ENCODE results near the gene CORO6.

CORO6 gene

DNA sequence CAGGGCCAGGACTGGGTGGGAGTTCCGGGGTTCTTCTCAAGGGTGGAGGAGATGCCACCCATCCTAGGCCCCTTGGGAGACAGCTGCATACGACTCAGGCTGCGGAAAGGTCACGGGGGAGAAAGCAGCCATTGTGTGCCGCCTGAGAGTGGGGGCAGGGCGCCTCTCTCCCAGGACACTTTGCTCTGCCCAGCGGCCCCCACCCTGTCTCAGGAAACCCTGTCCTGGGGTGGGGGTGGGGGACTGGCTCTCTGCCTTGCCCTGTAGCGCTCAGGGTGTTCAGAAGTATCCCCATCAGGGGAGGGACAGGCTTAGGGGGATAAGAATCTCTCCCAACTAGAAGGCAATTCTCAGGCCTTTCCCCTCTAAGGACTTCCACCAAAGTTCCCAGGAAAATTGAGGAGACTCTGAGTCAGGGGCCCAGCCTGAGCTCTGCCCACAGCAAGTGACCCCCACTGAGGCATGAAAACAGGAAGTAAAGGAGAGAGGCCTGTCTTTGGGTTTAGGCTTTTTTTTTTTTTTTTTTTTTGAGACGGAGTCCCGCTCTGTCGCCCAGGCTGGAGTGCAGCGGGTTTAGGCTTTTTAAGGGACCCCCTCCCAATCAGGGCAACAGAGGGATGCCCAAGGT is 38.1 kb downstream of the CORO6 start:
- no peak overlapping the region for H3K4me3 ChIP-seq (replicated peaks; ENCODE audit: low read depth, low read length)
- no peaks in the 10 kb centered on the region for H3K27me3 ChIP-seq (replicated peaks; ENCODE audit: control insufficient read depth, insufficient read depth, low read length)
- TF ChIP-seq, protein P1, sequence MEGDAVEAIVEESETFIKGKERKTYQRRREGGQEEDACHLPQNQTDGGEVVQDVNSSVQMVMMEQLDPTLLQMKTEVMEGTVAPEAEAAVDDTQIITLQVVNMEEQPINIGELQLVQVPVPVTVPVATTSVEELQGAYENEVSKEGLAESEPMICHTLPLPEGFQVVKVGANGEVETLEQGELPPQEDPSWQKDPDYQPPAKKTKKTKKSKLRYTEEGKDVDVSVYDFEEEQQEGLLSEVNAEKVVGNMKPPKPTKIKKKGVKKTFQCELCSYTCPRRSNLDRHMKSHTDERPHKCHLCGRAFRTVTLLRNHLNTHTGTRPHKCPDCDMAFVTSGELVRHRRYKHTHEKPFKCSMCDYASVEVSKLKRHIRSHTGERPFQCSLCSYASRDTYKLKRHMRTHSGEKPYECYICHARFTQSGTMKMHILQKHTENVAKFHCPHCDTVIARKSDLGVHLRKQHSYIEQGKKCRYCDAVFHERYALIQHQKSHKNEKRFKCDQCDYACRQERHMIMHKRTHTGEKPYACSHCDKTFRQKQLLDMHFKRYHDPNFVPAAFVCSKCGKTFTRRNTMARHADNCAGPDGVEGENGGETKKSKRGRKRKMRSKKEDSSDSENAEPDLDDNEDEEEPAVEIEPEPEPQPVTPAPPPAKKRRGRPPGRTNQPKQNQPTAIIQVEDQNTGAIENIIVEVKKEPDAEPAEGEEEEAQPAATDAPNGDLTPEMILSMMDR (IDR thresholded peaks at IDR 0.05; ENCODE audit: insufficient read depth, low read length, poor library complexity, severe bottlenecking): no peak
- no peak for DNase-seq (ENCODE audit: extremely low read depth, insufficient read length)
- peaks cover 15% of the 10 kb centered on the region for H3K36me3 ChIP-seq (ENCODE audit: control insufficient read depth, insufficient read depth, low read length)

DNA sequence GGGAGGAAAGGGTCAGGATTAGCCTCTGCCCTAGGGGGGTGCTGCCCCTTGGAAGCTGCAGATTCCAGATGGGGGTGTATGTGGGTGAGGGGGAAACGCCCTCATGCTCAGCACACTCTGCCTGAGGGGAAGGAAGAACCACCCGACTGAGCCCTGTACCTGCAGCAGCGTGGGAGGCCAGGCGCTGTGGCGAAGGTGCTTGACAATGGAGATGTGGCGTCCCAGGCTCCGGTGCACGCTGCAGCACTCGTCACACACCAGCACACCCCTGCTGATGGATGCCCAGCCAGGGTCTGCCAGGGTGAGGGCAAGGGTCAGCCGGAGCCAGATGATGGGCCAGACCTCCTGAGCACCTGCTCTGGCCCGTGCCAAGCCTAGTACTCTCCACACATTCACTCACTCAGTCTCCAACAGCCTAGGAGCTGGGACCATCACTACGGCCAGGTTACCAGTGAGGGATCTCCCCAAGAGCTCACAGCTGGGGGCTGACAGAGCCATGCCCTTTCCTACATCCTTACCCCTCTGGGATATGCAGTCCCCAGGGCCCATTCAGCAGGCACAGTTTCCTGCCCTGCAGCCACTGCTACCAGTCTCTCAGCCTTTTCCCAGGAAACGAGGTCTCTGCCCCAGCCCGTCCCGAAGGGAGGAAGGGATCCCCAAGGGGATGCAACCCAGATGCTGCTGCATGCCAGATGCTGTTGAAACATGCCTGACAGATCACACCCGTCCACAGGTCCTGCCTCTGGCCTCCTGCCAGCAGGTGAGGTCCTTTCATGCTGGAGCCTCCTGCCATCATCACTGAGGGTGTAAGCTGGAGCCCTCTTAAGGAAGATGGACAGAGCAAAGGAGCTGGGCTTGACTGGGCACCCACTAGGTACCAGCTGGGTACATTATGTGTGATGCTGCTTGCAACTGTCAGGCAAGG is 39.1 kb downstream of the CORO6 start:
- Histone ChIP-seq H3K4me3 (replicated peaks; ENCODE audit: low read depth, low read length) (no peak overlapping the region), H3K27me3 (replicated peaks; ENCODE audit: control insufficient read depth, insufficient read depth, low read length) (no peaks in the 10 kb centered on the region), H3K36me3 (ENCODE audit: control insufficient read depth, insufficient read depth, low read length) (peaks cover 15% of the 10 kb centered on the region)
- TF ChIP-seq, protein P1 (IDR thresholded peaks at IDR 0.05; ENCODE audit: insufficient read depth, low read length, poor library complexity, severe bottlenecking): no peak
- DNase-seq (ENCODE audit: extremely low read depth, insufficient read length): no peak

DNA sequence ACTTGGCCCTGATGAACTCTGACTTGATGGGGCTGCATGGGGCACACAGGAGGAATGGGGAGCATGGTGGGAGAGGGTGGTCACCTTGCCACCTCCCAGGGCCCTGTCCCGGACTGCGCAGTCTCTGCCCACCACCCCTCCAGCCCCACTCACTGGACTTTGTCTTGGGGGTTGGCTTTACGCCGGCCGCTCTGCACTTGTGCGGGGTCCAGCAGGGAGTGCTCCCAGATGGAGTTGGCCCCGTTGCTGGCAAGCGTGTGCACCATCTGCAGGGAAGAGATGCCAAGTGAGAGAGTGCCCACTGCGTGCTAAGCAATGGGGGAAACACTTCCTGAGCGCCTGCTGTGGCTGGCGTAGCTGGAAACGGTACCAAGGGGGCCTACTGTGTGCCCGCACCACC is 39.9 kb downstream of the CORO6 start:
- Histone ChIP-seq H3K27me3 (replicated peaks; ENCODE audit: control insufficient read depth, insufficient read depth, low read length) (no peaks in the 10 kb centered on the region), H3K36me3 (ENCODE audit: control insufficient read depth, insufficient read depth, low read length) (peaks cover 18% of the 10 kb centered on the region), H3K4me3 (replicated peaks; ENCODE audit: low read depth, low read length) (no peak overlapping the region)
- TF ChIP-seq, protein P1 (IDR thresholded peaks at IDR 0.05; ENCODE audit: insufficient read depth, low read length, poor library complexity, severe bottlenecking): no peak
- no peak for DNase-seq (ENCODE audit: extremely low read depth, insufficient read length)

DNA sequence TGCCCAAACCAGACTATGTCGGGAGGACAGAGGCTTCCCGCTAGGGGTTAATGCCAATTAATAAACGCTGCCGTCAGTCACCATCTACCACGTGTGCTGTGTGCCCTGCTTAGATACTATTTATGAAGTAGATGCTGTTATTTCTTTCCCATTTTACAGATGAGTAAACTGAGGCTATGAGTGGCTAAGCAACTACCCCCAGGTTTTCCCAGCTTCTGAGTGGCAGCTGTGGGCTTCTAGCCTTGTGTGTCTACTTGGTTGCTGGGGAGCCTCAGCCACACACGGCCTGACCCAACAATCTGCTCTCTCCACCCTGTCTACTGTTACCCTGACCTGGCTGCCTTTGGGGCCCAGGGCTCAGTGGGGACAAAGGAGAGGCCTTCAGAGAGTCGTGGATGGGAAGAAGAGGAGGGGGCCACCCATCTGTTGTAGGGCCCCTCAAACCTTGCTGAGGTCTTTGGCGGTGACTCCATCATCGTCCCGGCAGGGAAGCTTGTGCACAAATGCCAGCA is 40.4 kb downstream of the CORO6 start:
- H3K36me3 ChIP-seq (ENCODE audit: control insufficient read depth, insufficient read depth, low read length): peaks cover 19% of the 10 kb centered on the region
- no peak for DNase-seq (ENCODE audit: extremely low read depth, insufficient read length)
- no peaks in the 10 kb centered on the region for H3K27me3 ChIP-seq (replicated peaks; ENCODE audit: control insufficient read depth, insufficient read depth, low read length)
- H3K4me3 ChIP-seq (replicated peaks; ENCODE audit: low read depth, low read length): no peak overlapping the region
- TF ChIP-seq, protein P1 (IDR thresholded peaks at IDR 0.05; ENCODE audit: insufficient read depth, low read length, poor library complexity, severe bottlenecking): no peak

DNA sequence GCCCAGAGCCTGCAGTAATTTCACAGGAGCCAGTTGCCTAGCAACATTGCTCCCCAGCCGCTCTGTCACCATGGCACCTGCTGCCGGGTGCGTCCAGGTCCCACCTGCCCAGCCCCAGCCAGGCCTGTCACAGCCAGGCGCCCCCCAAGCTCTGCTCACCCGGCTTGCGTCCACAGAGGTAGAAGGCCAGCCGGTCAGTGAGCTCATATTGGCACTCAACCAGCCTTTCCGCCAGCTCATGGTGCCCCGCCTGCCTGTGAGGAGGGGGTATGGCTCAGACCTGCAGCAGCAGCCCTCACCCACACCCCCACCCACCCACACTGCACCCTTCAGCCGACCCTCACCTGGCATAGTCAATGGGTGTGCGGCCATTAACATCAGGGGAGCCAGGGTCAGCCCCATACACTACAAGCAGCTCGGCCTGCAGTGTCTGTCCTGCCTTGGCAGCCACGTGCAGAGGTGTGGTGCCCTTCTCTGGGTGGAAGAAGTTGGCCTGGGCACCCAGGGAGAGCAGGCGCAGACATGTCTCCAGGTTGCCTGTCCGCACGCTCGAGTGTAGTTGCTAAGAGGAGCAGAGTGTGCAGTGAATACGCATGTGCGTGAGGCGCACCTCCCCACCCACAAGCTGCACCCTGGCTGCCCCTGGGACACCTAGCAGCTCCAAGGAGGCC is 41.0 kb downstream of the CORO6 start:
- no peak for DNase-seq (ENCODE audit: extremely low read depth, insufficient read length)
- no peak overlapping the region for H3K4me3 ChIP-seq (replicated peaks; ENCODE audit: low read depth, low read length)
- peaks cover 19% of the 10 kb centered on the region for H3K36me3 ChIP-seq (ENCODE audit: control insufficient read depth, insufficient read depth, low read length)
- TF ChIP-seq, protein P1 (IDR thresholded peaks at IDR 0.05; ENCODE audit: insufficient read depth, low read length, poor library complexity, severe bottlenecking): no peak
- H3K27me3 ChIP-seq (replicated peaks; ENCODE audit: control insufficient read depth, insufficient read depth, low read length): no peaks in the 10 kb centered on the region

Measured in GM06990 (cell line).